Measurements from ENCODE around the gene P2RX4. TPM values are rescaled to one million over a fixed set of nuclear protein-coding genes. Genes with fewer than 3 reads are reported as not detected.
"Not testable (repeated sequence)": the region's sequence is repeated elsewhere in the genome, so short reads cannot be mapped to it uniquely, and the experiment has no call there.

The P2RX4 gene
- total and polyA plus RNA-seq, 4 donors: 16.5 to 32.1 (median 21.8) TPM

DNA sequence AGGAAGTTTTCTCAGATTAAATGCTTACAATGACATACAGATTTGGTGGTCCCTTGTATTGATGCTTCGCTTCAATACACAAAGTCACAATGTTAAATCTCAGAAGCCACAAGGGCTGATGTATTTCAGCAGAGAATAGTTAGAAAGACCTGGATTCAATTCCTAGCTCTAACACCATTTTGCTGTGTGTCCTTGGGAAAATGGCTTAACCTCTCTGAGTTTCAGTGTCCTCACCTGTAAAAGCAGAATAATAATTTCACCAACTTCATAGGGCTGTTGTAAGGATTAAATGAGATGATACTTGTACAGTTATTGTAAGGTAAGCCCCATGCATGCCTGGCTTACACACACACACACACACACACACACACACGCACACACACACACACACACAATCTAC is 46.9 kb upstream of the P2RX4 start:
- WGBS: 73% methylated on average over 2 of the region's 2 CpGs

DNA sequence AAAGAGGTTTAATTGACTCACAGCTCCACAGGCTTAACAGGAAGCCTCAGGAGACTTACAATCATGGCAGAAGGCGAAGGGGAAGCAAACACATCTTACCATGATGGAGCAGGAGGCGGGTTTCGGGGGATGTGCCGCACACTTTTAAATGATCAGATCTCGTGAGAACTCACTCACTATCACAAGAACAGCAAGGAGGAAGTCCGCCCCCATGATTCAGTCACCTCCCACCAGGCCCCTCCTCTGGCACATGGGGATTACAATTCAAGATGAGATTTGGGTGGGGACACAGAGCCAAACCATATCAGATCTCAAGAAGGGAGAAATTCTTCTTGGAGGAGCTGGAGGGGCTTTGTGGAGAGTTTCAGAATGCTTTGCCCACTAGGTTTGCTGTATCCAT is 45.1 kb upstream of the P2RX4 start:
- WGBS: 94% methylated on average over 6 of the region's 6 CpGs

More for the DNA sequence above, 46.9 kb upstream of the P2RX4 start:
- Histone ChIP-seq H3K4me3 (ENCODE audit: low read depth in 1 of 3, low read length in 3 of 3) (no peak overlapping the region), H3K9ac (ENCODE audit: low read depth in 1 of 2, low read length in 2 of 2) (no peak overlapping the region), H3K27ac (ENCODE audit: low read depth in 1 of 2, low read length in 2 of 2) (no peak overlapping the region), H3K4me1 (ENCODE audit: control insufficient read depth in 4 of 4, insufficient read depth in 4 of 4, low read length in 3 of 4) (no peaks in the 10 kb centered on the region), H3K27me3 (ENCODE audit: control insufficient read depth in 4 of 4, insufficient read depth in 4 of 4, low read length in 3 of 4) (no peaks in the 10 kb centered on the region), H3K9me3 (ENCODE audit: control insufficient read depth in 4 of 4, low read length in 3 of 4) (no peaks in the 10 kb centered on the region), H3K36me3 (ENCODE audit: control insufficient read depth in 4 of 4, insufficient read depth in 3 of 4, low read depth in 1 of 4, low read length in 3 of 4) (peaks cover 3 to 27% (median 13%) of the 10 kb centered on the region in 4 donors)
- TF ChIP-seq YY1 (IDR thresholded peaks at IDR 0.05) (no peak), RAD21 (IDR thresholded peaks at IDR 0.05) (no peak)
- TF ChIP-seq, protein P1, sequence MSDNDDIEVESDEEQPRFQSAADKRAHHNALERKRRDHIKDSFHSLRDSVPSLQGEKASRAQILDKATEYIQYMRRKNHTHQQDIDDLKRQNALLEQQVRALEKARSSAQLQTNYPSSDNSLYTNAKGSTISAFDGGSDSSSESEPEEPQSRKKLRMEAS (IDR thresholded peaks at IDR 0.05): no peak
- DNase-seq (ENCODE audit: low spot score): no peak

DNA sequence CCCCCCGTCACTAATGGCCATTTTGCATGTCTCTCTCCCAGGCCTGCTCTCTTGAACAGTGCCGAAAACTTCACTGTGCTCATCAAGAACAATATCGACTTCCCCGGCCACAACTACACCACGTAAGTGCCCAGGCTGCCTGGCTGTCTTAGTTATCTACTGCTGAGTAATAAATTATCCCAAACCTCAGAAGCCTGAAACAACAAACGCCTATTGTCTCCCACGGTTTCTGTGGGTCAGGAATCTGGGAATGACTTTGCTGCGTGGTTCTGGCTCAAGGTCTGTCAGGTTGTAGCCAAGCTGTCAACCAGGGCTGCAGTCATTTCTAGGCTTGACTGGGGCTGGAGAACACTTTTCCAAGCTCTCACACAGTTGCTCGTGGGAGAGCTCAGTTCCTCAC is 44.6 kb upstream of the P2RX4 start:
- no peaks in the 10 kb centered on the region for H3K9me3 ChIP-seq (ENCODE audit: control insufficient read depth in 4 of 4, low read length in 3 of 4)
- H3K27me3 ChIP-seq (ENCODE audit: control insufficient read depth in 4 of 4, insufficient read depth in 4 of 4, low read length in 3 of 4): no peaks in the 10 kb centered on the region
- no peak overlapping the region for H3K4me3 ChIP-seq (ENCODE audit: low read depth in 1 of 3, low read length in 3 of 3)
- WGBS: 93% methylated on average over 9 of the region's 9 CpGs
- H3K9ac ChIP-seq (ENCODE audit: low read depth in 1 of 2, low read length in 2 of 2): no peak overlapping the region
- TF ChIP-seq GABPA (IDR thresholded peaks at IDR 0.05 in 1 of 2, conservative IDR thresholded peaks at IDR 0.05 in 1 of 2): no peak
- TF ChIP-seq NR2F2 (IDR thresholded peaks at IDR 0.05): no peak
- TF ChIP-seq EGR1 (IDR thresholded peaks at IDR 0.05; ENCODE audit: low read depth in 2 of 2): no peak
- no peak for TF ChIP-seq HNF4G (IDR thresholded peaks at IDR 0.05)
- no peak for TF ChIP-seq YY1 (IDR thresholded peaks at IDR 0.05)
- TF ChIP-seq, protein P2, sequence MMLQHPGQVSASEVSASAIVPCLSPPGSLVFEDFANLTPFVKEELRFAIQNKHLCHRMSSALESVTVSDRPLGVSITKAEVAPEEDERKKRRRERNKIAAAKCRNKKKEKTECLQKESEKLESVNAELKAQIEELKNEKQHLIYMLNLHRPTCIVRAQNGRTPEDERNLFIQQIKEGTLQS (IDR thresholded peaks at IDR 0.05): no peak
- TF ChIP-seq JUND (IDR thresholded peaks at IDR 0.05): no peak
- TF ChIP-seq RXRA (IDR thresholded peaks at IDR 0.05): no peak
- no peak for TF ChIP-seq CTCF (IDR thresholded peaks at IDR 0.05; ENCODE audit: low read depth, low read length, missing input control)
- H3K27ac ChIP-seq (ENCODE audit: low read depth in 1 of 2, low read length in 2 of 2): no peak overlapping the region
- H3K4me1 ChIP-seq (ENCODE audit: control insufficient read depth in 4 of 4, insufficient read depth in 4 of 4, low read length in 3 of 4): no peaks in the 10 kb centered on the region
- peaks cover 3 to 36% (median 11%) of the 10 kb centered on the region in 4 donors for H3K36me3 ChIP-seq (ENCODE audit: control insufficient read depth in 4 of 4, insufficient read depth in 3 of 4, low read depth in 1 of 4, low read length in 3 of 4)
- no peak for DNase-seq (ENCODE audit: low spot score)

More for the DNA sequence above, 45.1 kb upstream of the P2RX4 start:
- not testable (repeated sequence) for H3K27ac ChIP-seq (ENCODE audit: low read depth in 1 of 2, low read length in 2 of 2); H3K9me3 ChIP-seq (ENCODE audit: control insufficient read depth in 4 of 4, low read length in 3 of 4); H3K4me1 ChIP-seq (ENCODE audit: control insufficient read depth in 4 of 4, insufficient read depth in 4 of 4, low read length in 3 of 4); H3K27me3 ChIP-seq (ENCODE audit: control insufficient read depth in 4 of 4, insufficient read depth in 4 of 4, low read length in 3 of 4); DNase-seq (ENCODE audit: low spot score); H3K4me3 ChIP-seq (ENCODE audit: low read depth in 1 of 3, low read length in 3 of 3); H3K9ac ChIP-seq (ENCODE audit: low read depth in 1 of 2, low read length in 2 of 2)
- peaks cover 3 to 34% (median 11%) of the 10 kb centered on the region in 4 donors for H3K36me3 ChIP-seq (ENCODE audit: control insufficient read depth in 4 of 4, insufficient read depth in 3 of 4, low read depth in 1 of 4, low read length in 3 of 4)

- no peaks in the 10 kb centered on the region for H3K27me3 ChIP-seq (ENCODE audit: control insufficient read depth in 4 of 4, insufficient read depth in 4 of 4, low read length in 3 of 4)
- no peaks in the 10 kb centered on the region for H3K9me3 ChIP-seq (ENCODE audit: control insufficient read depth in 4 of 4, low read length in 3 of 4)
- no peak overlapping the region for H3K27ac ChIP-seq (ENCODE audit: low read depth in 1 of 2, low read length in 2 of 2)
- WGBS: 57% methylated on average over 1 of the region's 1 CpG
- peaks cover 3 to 31% (median 11%) of the 10 kb centered on the region in 4 donors for H3K36me3 ChIP-seq (ENCODE audit: control insufficient read depth in 4 of 4, insufficient read depth in 3 of 4, low read depth in 1 of 4, low read length in 3 of 4)
- H3K9ac ChIP-seq (ENCODE audit: low read depth in 1 of 2, low read length in 2 of 2): no peak overlapping the region
- no peaks in the 10 kb centered on the region for H3K4me1 ChIP-seq (ENCODE audit: control insufficient read depth in 4 of 4, insufficient read depth in 4 of 4, low read length in 3 of 4)
- no peak overlapping the region for H3K4me3 ChIP-seq (ENCODE audit: low read depth in 1 of 3, low read length in 3 of 3)
- no peak for DNase-seq (ENCODE audit: low spot score)
- no peak for TF ChIP-seq JUND (IDR thresholded peaks at IDR 0.05)
- no peak for TF ChIP-seq FOXA2 (IDR thresholded peaks at IDR 0.05)
- TF ChIP-seq, protein P2 (IDR thresholded peaks at IDR 0.05): no peak
- no peak for TF ChIP-seq ZBTB33 (IDR thresholded peaks at IDR 0.05)
- no peak for TF ChIP-seq YY1 (IDR thresholded peaks at IDR 0.05)
- no peak for TF ChIP-seq HNF4A (conservative IDR thresholded peaks at IDR 0.05)
- TF ChIP-seq GABPA (IDR thresholded peaks at IDR 0.05 in 1 of 2, conservative IDR thresholded peaks at IDR 0.05 in 1 of 2): no peak
- TF ChIP-seq SP1 (IDR thresholded peaks at IDR 0.05): no peak
- TF ChIP-seq, protein P3, sequence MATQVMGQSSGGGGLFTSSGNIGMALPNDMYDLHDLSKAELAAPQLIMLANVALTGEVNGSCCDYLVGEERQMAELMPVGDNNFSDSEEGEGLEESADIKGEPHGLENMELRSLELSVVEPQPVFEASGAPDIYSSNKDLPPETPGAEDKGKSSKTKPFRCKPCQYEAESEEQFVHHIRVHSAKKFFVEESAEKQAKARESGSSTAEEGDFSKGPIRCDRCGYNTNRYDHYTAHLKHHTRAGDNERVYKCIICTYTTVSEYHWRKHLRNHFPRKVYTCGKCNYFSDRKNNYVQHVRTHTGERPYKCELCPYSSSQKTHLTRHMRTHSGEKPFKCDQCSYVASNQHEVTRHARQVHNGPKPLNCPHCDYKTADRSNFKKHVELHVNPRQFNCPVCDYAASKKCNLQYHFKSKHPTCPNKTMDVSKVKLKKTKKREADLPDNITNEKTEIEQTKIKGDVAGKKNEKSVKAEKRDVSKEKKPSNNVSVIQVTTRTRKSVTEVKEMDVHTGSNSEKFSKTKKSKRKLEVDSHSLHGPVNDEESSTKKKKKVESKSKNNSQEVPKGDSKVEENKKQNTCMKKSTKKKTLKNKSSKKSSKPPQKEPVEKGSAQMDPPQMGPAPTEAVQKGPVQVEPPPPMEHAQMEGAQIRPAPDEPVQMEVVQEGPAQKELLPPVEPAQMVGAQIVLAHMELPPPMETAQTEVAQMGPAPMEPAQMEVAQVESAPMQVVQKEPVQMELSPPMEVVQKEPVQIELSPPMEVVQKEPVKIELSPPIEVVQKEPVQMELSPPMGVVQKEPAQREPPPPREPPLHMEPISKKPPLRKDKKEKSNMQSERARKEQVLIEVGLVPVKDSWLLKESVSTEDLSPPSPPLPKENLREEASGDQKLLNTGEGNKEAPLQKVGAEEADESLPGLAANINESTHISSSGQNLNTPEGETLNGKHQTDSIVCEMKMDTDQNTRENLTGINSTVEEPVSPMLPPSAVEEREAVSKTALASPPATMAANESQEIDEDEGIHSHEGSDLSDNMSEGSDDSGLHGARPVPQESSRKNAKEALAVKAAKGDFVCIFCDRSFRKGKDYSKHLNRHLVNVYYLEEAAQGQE (IDR thresholded peaks at IDR 0.05): no peak
- no peak for TF ChIP-seq RXRA (IDR thresholded peaks at IDR 0.05)
- no peak for TF ChIP-seq NR2F2 (IDR thresholded peaks at IDR 0.05)
Measured at GRCh38 chr12:121166356-121166755, 43.6 kb upstream of the P2RX4 start.

Data from liver (tissue), 9 donors.